ENCODE results near the gene MAL. TPM values are rescaled to one million over a fixed set of nuclear protein-coding genes. Genes with fewer than 3 reads are reported as not detected.

Gene MAL
- total and polyA plus RNA-seq, 2 of the 8 experiments (the other 6 are each of a cell fraction or from before 2014, with no cell fraction given), result not detected

GRCh38 chr2:95021023-95021416 is 4.5 kb upstream of the MAL start:
- Histone ChIP-seq H2AFZ (ENCODE audit: low read length) (no peak overlapping the region), H3K14ac (ENCODE audit: insufficient read length) (no peak overlapping the region), H3K79me2 (ENCODE audit: control insufficient read depth in 1 of 2, insufficient read depth in 2 of 2, low read length in 2 of 2) (no peaks in the 10 kb centered on the region), H3K27ac (ENCODE audit: low read depth, low read length) (no peak overlapping the region), H4K91ac (replicated peaks; ENCODE audit: insufficient read length, low read length) (no peak overlapping the region), H3K18ac (ENCODE audit: extremely low read depth, low read length) (no peak overlapping the region), H2BK120ac (replicated peaks; ENCODE audit: low read depth, low read length) (no peak overlapping the region), H2BK20ac (ENCODE audit: low read length) (no peak overlapping the region), H4K8ac (ENCODE audit: extremely low read depth, insufficient read depth, low read length) (no peak overlapping the region; the same call in 1 of the 2 replicates), H3K79me1 (ENCODE audit: low read depth, low read length) (no peaks in the 10 kb centered on the region), H3K4me2 (ENCODE audit: insufficient read depth in 1 of 2, low read depth in 2 of 2, low read length in 2 of 2) (no peak overlapping the region), H2BK12ac (ENCODE audit: low read depth, low read length) (no peak overlapping the region), H4K5ac (ENCODE audit: insufficient read length, low read depth, low read length) (no peak overlapping the region), H2BK15ac (ENCODE audit: low read length) (no peak overlapping the region), H3K56ac (replicated peaks; ENCODE audit: insufficient read length, low read depth, low read length) (no peak overlapping the region), H3K4me1 (replicated peaks in 1 of 4; ENCODE audit: control insufficient read depth in 3 of 4, insufficient read depth in 4 of 4, low read length in 3 of 4) (peaks cover 0 to 3% (median 0%) of the 10 kb centered on the region in 4 experiments; a peak in 1 of 7 replicates), H3K23me2 (ENCODE audit: low read depth, low read length) (no peaks in the 10 kb centered on the region), H2AK5ac (ENCODE audit: low read depth, low read length) (no peak overlapping the region), H3K36me3 (ENCODE audit: control insufficient read depth in 2 of 4, insufficient read depth in 4 of 4, low read length in 3 of 4) (no peaks in the 10 kb centered on the region; a peak in 1 of 8 replicates), H3K9ac (replicated peaks in 1 of 4; ENCODE audit: extremely low read depth in 1 of 4, low read depth in 3 of 4, low read length in 3 of 4) (no peak overlapping the region), H3K23ac (ENCODE audit: insufficient read length) (no peak overlapping the region), H4K20me1 (replicated peaks in 1 of 2; ENCODE audit: control insufficient read depth in 1 of 2, insufficient read depth in 2 of 2, low read length in 2 of 2) (no peaks in the 10 kb centered on the region), H3K4me3 (ENCODE audit: extremely low read depth in 1 of 4, insufficient read depth in 2 of 4, low read depth in 3 of 4, low read length in 4 of 4) (no peak overlapping the region), H3K27me3 (replicated peaks in 1 of 4; ENCODE audit: control insufficient read depth in 3 of 4, extremely low read depth in 1 of 4, insufficient read depth in 3 of 4, low read length in 3 of 4) (peaks cover 5 to 25% (median 21%) of the 10 kb centered on the region in 4 experiments), H3K4ac (replicated peaks; ENCODE audit: insufficient read length, low read depth, low read length) (no peak overlapping the region), H3K9me3 (ENCODE audit: insufficient read depth in 2 of 2, low read depth in 1 of 2, low read length in 1 of 2) (peaks cover 50 to 98% of the 10 kb centered on the region in 2 experiments), H2BK5ac (ENCODE audit: low read depth, low read length) (no peak overlapping the region)
- ChIA-PET CTCF (ENCODE audit: partially characterized antibody) (no interaction called here), POLR2A (ENCODE audit: partially characterized antibody) (no interaction called here)
- DNase-seq (ENCODE audit: low read depth in 1 of 2, low spot score in 2 of 2) (no peak), FAIRE-seq (no peak)
- 71% methylated on average over 5 of the region's 5 CpGs; no CpG with 5 or more reads in 1 of the 2 experiments for WGBS, 2 experiments (ENCODE audit: extremely low coverage in 1 of 2, insufficient coverage in 1 of 2, insufficient read length in 1 of 2, insufficient replicate concordance in 2 of 2, low coverage in 1 of 2, low lambda C conversion rate in 2 of 2, missing lambda C conversion rate in 1 of 2)
- TF ChIP-seq JUND (IDR thresholded peaks at IDR 0.05; ENCODE audit: low read length) (no peak), CHD2 (IDR thresholded peaks at IDR 0.05; ENCODE audit: low read length) (no peak)

Data from H1 (cell line).